H1 (cell line): ENCODE measurements around the gene CFAP97. TPM values are rescaled to one million over a fixed set of nuclear protein-coding genes. Genes with fewer than 3 reads are reported as not detected.

Experiments used
- ATF3 ChIP-seq: IDR thresholded peaks from 2 replicates; pipeline ENCODE4 v1.6.1; 2011; ENCODE audit warnings: low read depth, mild to moderate bottlenecking, low read length; ENCODE audit not compliant: insufficient read depth
- KDM1A ChIP-seq: fragments of 200-600, 300-600 bp; sonication (generic); IDR thresholded peaks from 2 replicates; pipeline ENCODE4 v1.7.1; 2016; ENCODE audit warnings: mild to moderate bottlenecking, low read length, borderline replicate concordance
- SP1 ChIP-seq: IDR thresholded peaks from 2 replicates; pipeline ENCODE4 v1.6.1; 2011; ENCODE audit warnings: low read depth, low read length
- TCF12 ChIP-seq: IDR thresholded peaks from 2 replicates; pipeline ENCODE4 v1.6.1; 2011; ENCODE audit warnings: low read depth, mild to moderate bottlenecking, low read length
- polyA plus RNA-seq, 7 experiments: library from polyadenylated mRNA; depleted of rRNA in 3 of 7; stranded (reverse) in 5 of 7; unstranded in 2 of 7; fragments of >200 nt in 5 of 7; fragments of 200-250 nt in 2 of 7; gene quantifications; 1 replicate in 5 of 7; 2 replicates in 1 of 7; 4 replicates in 1 of 7; pipeline versions ENCODE4 v1.2.1 to v1.2.3, GENCODE V29; 2011 to 2013; ENCODE audit warnings: missing spikeins in 2 of 7, mixed read lengths in 2 of 7
- total RNA-seq: library from RNA; stranded (reverse); fragmentation: NEBNext Ultra II Directional; extraction: Animal tissue kit (Norgen Biotek cat#: 25700); gene quantifications from 2 replicates; pipeline ENCODE4 v1.2.1, GENCODE V29; 2021

The CFAP97 gene
- total and polyA plus RNA-seq, 2 of the 8 experiments (the other 6 are each of a cell fraction or from before 2014, with no cell fraction given): 9.2 to 40.4 TPM

- TF ChIP-seq KDM1A (no peak), SP1 (no peak), ATF3 (no peak), TCF12 (no peak)
These were observed 14.5 kb upstream of the CFAP97 start (continued) for GRCh38 chr4:185218312-185218711.
